Left ventricle myocardium inferior (tissue), 1 donor: Measurements from ENCODE around the gene DDI1. TPM values are rescaled to one million over a fixed set of nuclear protein-coding genes. Genes with fewer than 3 reads are reported as not detected.

Source experiments
- DNase-seq: peaks from one replicate; pipeline ENCODE4 v3.0.0-alpha.2; 2020
- H3K27ac ChIP-seq: fragments of 200-600 bp; replicated peaks from 2 replicates; pipeline ENCODE4 v1.8.0; 2021
- H3K27me3 ChIP-seq: fragments of 200-600 bp; 2 replicates; pipeline ENCODE4 v1.8.0; 2021; ENCODE audit warnings: low read depth
- H3K36me3 ChIP-seq: fragments of 200-600 bp; 2 replicates; pipeline ENCODE4 v1.8.0; 2021
- H3K4me1 ChIP-seq: fragments of 200-600 bp; 2 replicates; pipeline ENCODE4 v1.8.0; 2021
- H3K4me3 ChIP-seq: fragments of 200-600 bp; 2 replicates; pipeline ENCODE4 v1.8.0; 2021; ENCODE audit warnings: mild to moderate bottlenecking, moderate library complexity
- H3K9me3 ChIP-seq: fragments of 200-600 bp; replicated peaks from 2 replicates; pipeline ENCODE4 v1.8.0; 2021
- intact Hi-C: fragments of 100-400 bp; cut with micrococcal nuclease; formaldehyde crosslinking; loops from one replicate; pipeline ENCODE4 v1.11.0; 2022
- long read RNA-seq: library from polyadenylated mRNA; unstranded; transcript quantifications from one replicate; pipeline ENCODE4 v2.0.0, GENCODE V29; 2021
- total RNA-seq: library from RNA; stranded (reverse); fragmentation: NEBNext Ultra II Directional; extraction: Animal tissue kit (Norgen Biotek cat#: 25700); gene quantifications from one replicate; pipeline ENCODE4 v1.2.1, GENCODE V29; 2021
- TF ChIP-seq, protein P1 (sequence below): fragments of 200-600 bp; IDR thresholded peaks from 2 replicates; pipeline ENCODE4 v1.8.0; 2021; ENCODE audit warnings: antibody characterized with exemption, mild to moderate bottlenecking, borderline replicate concordance
- donor health status: DM: no; HTN: yes; CAD: no; lungs with severe emphysema.

DDI1 gene
- not detected for total RNA-seq
- long read RNA-seq = 0 reads

DNA sequence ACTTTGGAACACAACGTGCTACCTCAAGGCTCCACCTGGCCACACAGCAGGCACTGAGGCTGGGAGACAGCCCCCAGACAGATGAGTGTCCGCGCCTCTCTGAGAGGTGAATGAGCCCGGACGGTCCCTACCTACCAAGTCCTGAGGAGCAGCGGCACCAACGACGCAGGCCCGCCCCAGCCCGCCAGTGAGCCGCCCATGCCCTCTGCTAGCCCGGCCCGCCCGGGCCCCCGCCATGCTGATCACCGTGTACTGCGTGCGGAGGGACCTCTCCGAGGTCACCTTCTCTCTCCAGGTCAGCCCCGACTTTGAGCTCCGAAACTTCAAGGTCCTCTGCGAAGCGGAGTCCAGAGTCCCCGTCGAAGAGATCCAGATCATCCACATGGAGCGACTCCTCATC lies at the start of gene DDI1:
DDI1 (plus strand) TSS at position 53 of the 400 bp plus-strand sequence; CDS start at position 236, 183 bp downstream.
- no peak within 1 kb of the TSS for H3K4me3 ChIP-seq
- no peak for DNase-seq
- H3K4me1 ChIP-seq = peaks cover 14% of the 10 kb centered on the region
- intact Hi-C loops = no loop called here
- TF ChIP-seq, protein P1, sequence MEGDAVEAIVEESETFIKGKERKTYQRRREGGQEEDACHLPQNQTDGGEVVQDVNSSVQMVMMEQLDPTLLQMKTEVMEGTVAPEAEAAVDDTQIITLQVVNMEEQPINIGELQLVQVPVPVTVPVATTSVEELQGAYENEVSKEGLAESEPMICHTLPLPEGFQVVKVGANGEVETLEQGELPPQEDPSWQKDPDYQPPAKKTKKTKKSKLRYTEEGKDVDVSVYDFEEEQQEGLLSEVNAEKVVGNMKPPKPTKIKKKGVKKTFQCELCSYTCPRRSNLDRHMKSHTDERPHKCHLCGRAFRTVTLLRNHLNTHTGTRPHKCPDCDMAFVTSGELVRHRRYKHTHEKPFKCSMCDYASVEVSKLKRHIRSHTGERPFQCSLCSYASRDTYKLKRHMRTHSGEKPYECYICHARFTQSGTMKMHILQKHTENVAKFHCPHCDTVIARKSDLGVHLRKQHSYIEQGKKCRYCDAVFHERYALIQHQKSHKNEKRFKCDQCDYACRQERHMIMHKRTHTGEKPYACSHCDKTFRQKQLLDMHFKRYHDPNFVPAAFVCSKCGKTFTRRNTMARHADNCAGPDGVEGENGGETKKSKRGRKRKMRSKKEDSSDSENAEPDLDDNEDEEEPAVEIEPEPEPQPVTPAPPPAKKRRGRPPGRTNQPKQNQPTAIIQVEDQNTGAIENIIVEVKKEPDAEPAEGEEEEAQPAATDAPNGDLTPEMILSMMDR = no peak
- H3K27me3 ChIP-seq = no peaks in the 10 kb centered on the region
- H3K27ac ChIP-seq = no peak within 1 kb of the TSS
- H3K9me3 ChIP-seq = peaks cover 4% of the 10 kb centered on the region
- H3K36me3 ChIP-seq = no peaks in the 10 kb centered on the region

GRCh38 chr11:103987629-103988594 lies 48.5 kb upstream of the DDI1 start:
- intact Hi-C loops = no loop called here
- Histone ChIP-seq H3K27me3 (no peaks in the 10 kb centered on the region), H3K4me1 (no peaks in the 10 kb centered on the region), H3K9me3 (no peaks in the 10 kb centered on the region), H3K4me3 (no peak overlapping the region), H3K36me3 (no peaks in the 10 kb centered on the region), H3K27ac (no peak overlapping the region)
- TF ChIP-seq, protein P1 = no peak
- no peak for DNase-seq

DNA sequence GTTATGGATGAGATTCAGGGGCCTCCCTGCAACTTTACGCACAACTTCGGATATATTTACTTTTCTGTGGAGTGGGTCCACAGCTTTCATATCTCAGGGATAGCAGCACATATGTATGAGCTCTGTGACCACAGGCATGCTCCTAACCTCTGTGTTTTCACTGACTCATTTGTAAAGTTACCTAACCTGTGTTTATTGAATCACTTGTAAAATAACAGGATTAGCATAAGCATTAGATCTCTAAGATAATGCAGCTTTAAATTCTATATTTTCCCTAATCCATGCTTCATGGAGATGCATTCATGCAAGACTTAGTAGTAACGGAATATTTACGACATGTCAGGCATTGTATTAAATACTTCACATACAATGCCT lies 47.9 kb upstream of the DDI1 start:
- TF ChIP-seq, protein P1 = no peak
- no peak overlapping the region for H3K4me3 ChIP-seq
- H3K36me3 ChIP-seq = no peaks in the 10 kb centered on the region
- H3K27me3 ChIP-seq = no peaks in the 10 kb centered on the region
- H3K4me1 ChIP-seq = no peaks in the 10 kb centered on the region
- no peak for DNase-seq
- no peaks in the 10 kb centered on the region for H3K9me3 ChIP-seq
- H3K27ac ChIP-seq = no peak overlapping the region
- intact Hi-C loops = no loop called here

DNA sequence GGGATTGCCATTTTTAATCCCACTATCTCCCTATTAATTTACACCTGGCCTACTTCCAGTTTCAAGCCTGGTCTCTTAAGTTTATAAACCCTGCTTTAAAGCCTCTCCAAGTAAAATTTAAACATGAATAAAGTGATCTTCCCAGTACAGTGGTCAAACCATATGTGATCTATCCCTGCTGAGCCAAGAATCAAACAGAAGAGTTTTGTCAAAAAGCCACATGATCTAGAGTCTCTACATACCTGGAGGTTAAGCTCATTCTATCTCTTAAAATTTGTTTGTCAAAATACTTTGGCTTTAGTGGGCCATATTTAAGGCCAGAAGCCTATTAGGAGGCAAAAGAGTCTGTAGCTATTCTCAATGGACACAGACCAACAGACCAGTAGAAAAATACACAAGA lies 42.9 kb upstream of the DDI1 start:
- TF ChIP-seq, protein P1 = no peak
- no peak overlapping the region for H3K27ac ChIP-seq
- no peaks in the 10 kb centered on the region for H3K27me3 ChIP-seq
- no peaks in the 10 kb centered on the region for H3K4me1 ChIP-seq
- intact Hi-C loops = no loop called here
- no peak overlapping the region for H3K4me3 ChIP-seq
- H3K36me3 ChIP-seq = no peaks in the 10 kb centered on the region
- no peaks in the 10 kb centered on the region for H3K9me3 ChIP-seq
- DNase-seq = no peak

- Histone ChIP-seq H3K27me3 (no peaks in the 10 kb centered on the region), H3K4me1 (no peaks in the 10 kb centered on the region), H3K27ac (no peak overlapping the region), H3K9me3 (no peaks in the 10 kb centered on the region), H3K36me3 (no peaks in the 10 kb centered on the region), H3K4me3 (no peak overlapping the region)
- TF ChIP-seq, protein P1 = no peak
- intact Hi-C loops = no loop called here
- DNase-seq = no peak
Observed at GRCh38 chr11:103994094-103994493, 42.3 kb upstream of the DDI1 start.
